ENCODE results near the gene SYNDIG1L. TPM values are rescaled to one million over a fixed set of nuclear protein-coding genes. Genes with fewer than 3 reads are reported as not detected.

The SYNDIG1L gene
- total and polyA plus RNA-seq, 10 of the 15 experiments (the other 5 are each of a cell fraction or from before 2014, with no cell fraction given) = 0.04 TPM; not detected in 9

DNA sequence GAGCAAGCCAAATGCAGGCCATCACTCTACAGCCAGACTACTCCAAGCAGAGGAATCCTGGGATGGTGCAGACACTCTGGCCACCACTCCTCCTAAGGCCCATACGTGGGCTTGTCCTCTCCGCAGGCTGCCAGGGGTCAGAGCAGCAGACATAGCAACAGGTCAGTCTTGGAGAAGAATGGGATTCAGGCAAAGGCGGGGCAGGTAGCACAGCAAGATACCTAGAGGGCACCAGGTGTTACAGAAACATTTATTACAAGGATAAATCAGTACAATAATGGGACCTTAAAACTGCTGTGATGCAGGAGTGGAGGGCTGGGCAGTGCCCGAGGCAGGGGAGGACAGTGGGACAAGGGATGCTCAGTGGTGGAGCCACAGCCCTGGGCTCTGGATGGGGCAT lies 20.3 kb downstream of the SYNDIG1L start:
- no peaks in the 10 kb centered on the region for H4K20me1 ChIP-seq (ENCODE audit: control insufficient read depth, insufficient read depth)
- no peaks in the 10 kb centered on the region for H3K79me2 ChIP-seq (ENCODE audit: control insufficient read depth, insufficient read depth, low read length)
- in situ Hi-C loops (cut with MboI) = no loop called here
- H2AFZ ChIP-seq (ENCODE audit: control insufficient read depth, low read depth, low read length) = no peak overlapping the region
- FAIRE-seq = no peak
- POLR2A ChIA-PET = no interaction called here
- intact Hi-C loops (cut with micrococcal nuclease; ENCODE audit: unreplicated experiment) = no loop called here
- peaks cover 26% of the 10 kb centered on the region for H3K4me1 ChIP-seq (ENCODE audit: control insufficient read depth, insufficient read depth, low read length)
- H3K9ac ChIP-seq (ENCODE audit: control insufficient read depth, insufficient read depth, low read length) = no peak overlapping the region
- BruUV-seq (replicated peaks) = no TSS peak
- no peak for ATAC-seq
- no peak overlapping the region for H3K27ac ChIP-seq (ENCODE audit: control insufficient read depth, insufficient read depth)
- no peaks in the 10 kb centered on the region for H3K36me3 ChIP-seq (ENCODE audit: control insufficient read depth in 2 of 2, insufficient read depth in 2 of 2, low read length in 1 of 2)
- no peaks in the 10 kb centered on the region; a peak in 1 of 4 replicates for H3K27me3 ChIP-seq (replicated peaks in 1 of 2; ENCODE audit: control insufficient read depth in 2 of 2, insufficient read depth in 2 of 2, low read length in 1 of 2)
- CTCF ChIA-PET = no interaction called here
- 50% methylated on average over 4 of the region's 4 CpGs for whole genome bisulfite sequencing (ENCODE audit: insufficient coverage, insufficient replicate concordance, low lambda C conversion rate, missing lambda C conversion rate)
- TF ChIP-seq MXI1 (IDR thresholded peaks at IDR 0.05; ENCODE audit: low read depth, low read length) = no peak
- no peak for TF ChIP-seq HCFC1 (IDR thresholded peaks at IDR 0.05; ENCODE audit: low read length)
- TF ChIP-seq TBL1XR1 (IDR thresholded peaks at IDR 0.05; ENCODE audit: low read depth, low read length) = no peak
- TF ChIP-seq, protein P1, sequence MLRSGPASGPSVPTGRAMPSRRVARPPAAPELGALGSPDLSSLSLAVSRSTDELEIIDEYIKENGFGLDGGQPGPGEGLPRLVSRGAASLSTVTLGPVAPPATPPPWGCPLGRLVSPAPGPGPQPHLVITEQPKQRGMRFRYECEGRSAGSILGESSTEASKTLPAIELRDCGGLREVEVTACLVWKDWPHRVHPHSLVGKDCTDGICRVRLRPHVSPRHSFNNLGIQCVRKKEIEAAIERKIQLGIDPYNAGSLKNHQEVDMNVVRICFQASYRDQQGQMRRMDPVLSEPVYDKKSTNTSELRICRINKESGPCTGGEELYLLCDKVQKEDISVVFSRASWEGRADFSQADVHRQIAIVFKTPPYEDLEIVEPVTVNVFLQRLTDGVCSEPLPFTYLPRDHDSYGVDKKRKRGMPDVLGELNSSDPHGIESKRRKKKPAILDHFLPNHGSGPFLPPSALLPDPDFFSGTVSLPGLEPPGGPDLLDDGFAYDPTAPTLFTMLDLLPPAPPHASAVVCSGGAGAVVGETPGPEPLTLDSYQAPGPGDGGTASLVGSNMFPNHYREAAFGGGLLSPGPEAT (IDR thresholded peaks at IDR 0.05; ENCODE audit: low read depth) = no peak
- TF ChIP-seq, protein P2, sequence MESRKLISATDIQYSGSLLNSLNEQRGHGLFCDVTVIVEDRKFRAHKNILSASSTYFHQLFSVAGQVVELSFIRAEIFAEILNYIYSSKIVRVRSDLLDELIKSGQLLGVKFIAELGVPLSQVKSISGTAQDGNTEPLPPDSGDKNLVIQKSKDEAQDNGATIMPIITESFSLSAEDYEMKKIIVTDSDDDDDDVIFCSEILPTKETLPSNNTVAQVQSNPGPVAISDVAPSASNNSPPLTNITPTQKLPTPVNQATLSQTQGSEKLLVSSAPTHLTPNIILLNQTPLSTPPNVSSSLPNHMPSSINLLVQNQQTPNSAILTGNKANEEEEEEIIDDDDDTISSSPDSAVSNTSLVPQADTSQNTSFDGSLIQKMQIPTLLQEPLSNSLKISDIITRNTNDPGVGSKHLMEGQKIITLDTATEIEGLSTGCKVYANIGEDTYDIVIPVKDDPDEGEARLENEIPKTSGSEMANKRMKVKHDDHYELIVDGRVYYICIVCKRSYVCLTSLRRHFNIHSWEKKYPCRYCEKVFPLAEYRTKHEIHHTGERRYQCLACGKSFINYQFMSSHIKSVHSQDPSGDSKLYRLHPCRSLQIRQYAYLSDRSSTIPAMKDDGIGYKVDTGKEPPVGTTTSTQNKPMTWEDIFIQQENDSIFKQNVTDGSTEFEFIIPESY (IDR thresholded peaks at IDR 0.05) = no peak
- TF ChIP-seq BMI1 (IDR thresholded peaks at IDR 0.05; ENCODE audit: borderline replicate concordance) = no peak
- no peak for TF ChIP-seq SRF (IDR thresholded peaks at IDR 0.05; ENCODE audit: low read depth in 2 of 2, low read length in 2 of 2)
- TF ChIP-seq ETV6 (conservative IDR thresholded peaks at IDR 0.05 in 1 of 2, IDR thresholded peaks at IDR 0.05 in 1 of 2; ENCODE audit: borderline replicate concordance in 1 of 2, low read depth in 1 of 2) = no peak
- TF ChIP-seq, protein P3, sequence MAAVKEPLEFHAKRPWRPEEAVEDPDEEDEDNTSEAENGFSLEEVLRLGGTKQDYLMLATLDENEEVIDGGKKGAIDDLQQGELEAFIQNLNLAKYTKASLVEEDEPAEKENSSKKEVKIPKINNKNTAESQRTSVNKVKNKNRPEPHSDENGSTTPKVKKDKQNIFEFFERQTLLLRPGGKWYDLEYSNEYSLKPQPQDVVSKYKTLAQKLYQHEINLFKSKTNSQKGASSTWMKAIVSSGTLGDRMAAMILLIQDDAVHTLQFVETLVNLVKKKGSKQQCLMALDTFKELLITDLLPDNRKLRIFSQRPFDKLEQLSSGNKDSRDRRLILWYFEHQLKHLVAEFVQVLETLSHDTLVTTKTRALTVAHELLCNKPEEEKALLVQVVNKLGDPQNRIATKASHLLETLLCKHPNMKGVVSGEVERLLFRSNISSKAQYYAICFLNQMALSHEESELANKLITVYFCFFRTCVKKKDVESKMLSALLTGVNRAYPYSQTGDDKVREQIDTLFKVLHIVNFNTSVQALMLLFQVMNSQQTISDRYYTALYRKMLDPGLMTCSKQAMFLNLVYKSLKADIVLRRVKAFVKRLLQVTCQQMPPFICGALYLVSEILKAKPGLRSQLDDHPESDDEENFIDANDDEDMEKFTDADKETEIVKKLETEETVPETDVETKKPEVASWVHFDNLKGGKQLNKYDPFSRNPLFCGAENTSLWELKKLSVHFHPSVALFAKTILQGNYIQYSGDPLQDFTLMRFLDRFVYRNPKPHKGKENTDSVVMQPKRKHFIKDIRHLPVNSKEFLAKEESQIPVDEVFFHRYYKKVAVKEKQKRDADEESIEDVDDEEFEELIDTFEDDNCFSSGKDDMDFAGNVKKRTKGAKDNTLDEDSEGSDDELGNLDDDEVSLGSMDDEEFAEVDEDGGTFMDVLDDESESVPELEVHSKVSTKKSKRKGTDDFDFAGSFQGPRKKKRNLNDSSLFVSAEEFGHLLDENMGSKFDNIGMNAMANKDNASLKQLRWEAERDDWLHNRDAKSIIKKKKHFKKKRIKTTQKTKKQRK (IDR thresholded peaks at IDR 0.05; ENCODE audit: low read depth, low read length) = no peak
- no peak overlapping the region for H3K4me2 ChIP-seq (ENCODE audit: control insufficient read depth, insufficient read depth)
- DNase-seq (ENCODE audit: low read depth, low spot score) = no peak
- RAD21 ChIA-PET (ENCODE audit: unreplicated experiment) = no interaction called here
- H3K4me3 ChIP-seq = no peak overlapping the region
- H3K9me3 ChIP-seq (replicated peaks; ENCODE audit: control insufficient read depth, insufficient read depth, low read length) = no peaks in the 10 kb centered on the region
- SMC1A ChIA-PET (ENCODE audit: uncharacterized antibody, unreplicated experiment) = no interaction called here

Data from GM12878 (cell line).